Measurements from ENCODE around the gene PRDX6.

The PRDX6 gene

DNA sequence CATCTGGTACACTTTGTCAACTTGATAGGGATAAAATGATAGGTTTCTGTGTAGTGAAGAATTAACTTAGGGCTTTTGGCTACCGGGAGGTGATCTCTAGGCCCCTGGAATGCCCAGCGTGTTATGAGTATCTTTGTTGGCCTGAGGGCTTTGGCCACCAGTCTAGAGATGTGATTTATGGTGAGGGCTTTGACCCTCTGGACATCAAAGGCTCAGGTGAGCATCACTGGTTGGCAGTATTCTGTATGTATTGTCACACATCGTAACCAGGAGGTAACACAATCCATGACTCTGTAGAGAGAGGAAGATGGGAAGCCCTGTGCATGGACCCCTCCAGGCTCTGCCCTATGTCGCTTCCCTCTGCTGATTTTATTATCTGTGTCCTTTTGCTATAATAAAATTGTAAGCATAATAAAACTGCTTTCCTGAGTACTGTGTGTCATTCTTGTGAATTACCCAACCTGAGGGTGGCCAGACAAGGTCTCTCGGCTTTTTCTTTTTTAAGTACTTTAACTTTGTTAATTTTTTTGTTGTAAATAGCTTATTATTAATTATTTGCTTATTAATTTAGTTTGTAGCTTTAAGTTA, 40.2 kb upstream of the PRDX6 start:
- H3K4me3 ChIP-seq (ENCODE audit: low read depth, low read length) = no peak overlapping the region
- TF ChIP-seq, protein P1, sequence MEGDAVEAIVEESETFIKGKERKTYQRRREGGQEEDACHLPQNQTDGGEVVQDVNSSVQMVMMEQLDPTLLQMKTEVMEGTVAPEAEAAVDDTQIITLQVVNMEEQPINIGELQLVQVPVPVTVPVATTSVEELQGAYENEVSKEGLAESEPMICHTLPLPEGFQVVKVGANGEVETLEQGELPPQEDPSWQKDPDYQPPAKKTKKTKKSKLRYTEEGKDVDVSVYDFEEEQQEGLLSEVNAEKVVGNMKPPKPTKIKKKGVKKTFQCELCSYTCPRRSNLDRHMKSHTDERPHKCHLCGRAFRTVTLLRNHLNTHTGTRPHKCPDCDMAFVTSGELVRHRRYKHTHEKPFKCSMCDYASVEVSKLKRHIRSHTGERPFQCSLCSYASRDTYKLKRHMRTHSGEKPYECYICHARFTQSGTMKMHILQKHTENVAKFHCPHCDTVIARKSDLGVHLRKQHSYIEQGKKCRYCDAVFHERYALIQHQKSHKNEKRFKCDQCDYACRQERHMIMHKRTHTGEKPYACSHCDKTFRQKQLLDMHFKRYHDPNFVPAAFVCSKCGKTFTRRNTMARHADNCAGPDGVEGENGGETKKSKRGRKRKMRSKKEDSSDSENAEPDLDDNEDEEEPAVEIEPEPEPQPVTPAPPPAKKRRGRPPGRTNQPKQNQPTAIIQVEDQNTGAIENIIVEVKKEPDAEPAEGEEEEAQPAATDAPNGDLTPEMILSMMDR (IDR thresholded peaks at IDR 0.05; ENCODE audit: borderline replicate concordance, insufficient read depth, low read depth, low read length) = no peak

- TF ChIP-seq, protein P1 (IDR thresholded peaks at IDR 0.05; ENCODE audit: borderline replicate concordance, insufficient read depth, low read depth, low read length) = no peak
- no peak overlapping the region for H3K4me3 ChIP-seq (ENCODE audit: low read depth, low read length)
Measured at GRCh38 chr1:173438675-173439074, 38.5 kb upstream of the PRDX6 start.

GRCh38 chr1:173440430-173440829, 36.7 kb upstream of the PRDX6 start:
- H3K4me3 ChIP-seq (ENCODE audit: low read depth, low read length) = no peak overlapping the region
- TF ChIP-seq, protein P1 (IDR thresholded peaks at IDR 0.05; ENCODE audit: borderline replicate concordance, insufficient read depth, low read depth, low read length) = no peak

- H3K4me3 ChIP-seq (ENCODE audit: low read depth, low read length) = no peak overlapping the region
- TF ChIP-seq, protein P1 (IDR thresholded peaks at IDR 0.05; ENCODE audit: borderline replicate concordance, insufficient read depth, low read depth, low read length) = no peak
Measured at GRCh38 chr1:173444757-173445156, 32.4 kb upstream of the PRDX6 start.

DNA sequence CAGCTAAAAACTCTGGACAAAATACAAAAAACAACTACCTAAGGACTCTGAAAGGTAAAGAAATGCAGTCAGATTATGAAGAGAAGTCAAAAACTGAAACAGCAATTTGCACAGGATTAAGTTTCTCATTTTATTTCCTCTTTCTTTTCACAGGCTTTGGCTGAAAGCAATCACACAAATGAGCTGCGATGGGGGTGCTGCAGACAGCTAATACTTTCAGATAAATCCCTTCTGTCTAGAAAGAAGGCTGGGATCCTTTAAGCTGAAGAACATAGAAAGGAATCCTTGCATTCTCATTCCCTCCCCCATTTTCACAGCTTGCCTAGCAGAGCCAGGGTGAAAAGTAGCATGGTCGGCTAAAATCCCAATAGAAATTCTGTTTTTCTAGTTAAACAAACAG, 32.0 kb upstream of the PRDX6 start:
- TF ChIP-seq, protein P1 (IDR thresholded peaks at IDR 0.05; ENCODE audit: borderline replicate concordance, insufficient read depth, low read depth, low read length) = no peak
- H3K4me3 ChIP-seq (ENCODE audit: low read depth, low read length) = no peak overlapping the region

DNA sequence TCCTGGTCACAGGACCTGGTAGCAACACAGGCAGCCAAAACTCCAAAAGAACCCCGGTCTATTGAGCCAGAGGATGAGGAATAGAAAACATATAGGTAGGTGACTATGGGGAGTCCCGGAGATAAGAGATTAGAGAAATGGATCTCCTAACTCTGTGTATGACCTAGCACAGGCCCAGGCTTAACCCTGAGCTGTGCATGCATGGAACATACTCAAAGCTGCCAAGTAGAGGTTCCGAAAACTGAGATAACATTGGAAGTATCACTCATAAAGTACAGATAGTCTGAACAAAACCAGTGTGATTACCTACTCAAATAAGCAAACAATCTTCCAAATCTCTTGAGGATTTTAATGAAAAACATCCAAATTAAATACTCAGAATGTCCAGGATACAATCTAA, 31.5 kb upstream of the PRDX6 start:
- H3K4me3 ChIP-seq (ENCODE audit: low read depth, low read length) = no peak overlapping the region
- TF ChIP-seq, protein P1 (IDR thresholded peaks at IDR 0.05; ENCODE audit: borderline replicate concordance, insufficient read depth, low read depth, low read length) = no peak

- TF ChIP-seq, protein P1 (IDR thresholded peaks at IDR 0.05; ENCODE audit: borderline replicate concordance, insufficient read depth, low read depth, low read length) = no peak
- H3K4me3 ChIP-seq (ENCODE audit: low read depth, low read length) = no peak overlapping the region
Measured at GRCh38 chr1:173447224-173447623, 29.9 kb upstream of the PRDX6 start.
